Neuronal stem cell (in vitro differentiated cells): ENCODE results near the gene GCNT2.

Experiments
- DNase-seq: peaks from one replicate; pipeline ENCODE4 v3.0.0-alpha.2; 2013; ENCODE audit warnings: low spot score
- H2AFZ ChIP-seq: one replicate; pipeline ENCODE4 v1.6.1; 2013; ENCODE audit warnings: mild to moderate bottlenecking, low read length, inconsistent platforms
- H2AK5ac ChIP-seq: 2 replicates; pipeline ENCODE4 v1.6.1; 2013; ENCODE audit warnings: low read depth, mild to moderate bottlenecking, inconsistent platforms, low read length, moderate library complexity, mixed read lengths
- H2BK120ac ChIP-seq: 2 replicates; pipeline ENCODE4 v1.6.1; 2013; ENCODE audit warnings: low read depth, mild to moderate bottlenecking, inconsistent platforms, low read length, moderate library complexity, mixed read lengths
- H2BK12ac ChIP-seq: one replicate; pipeline ENCODE4 v1.6.1; 2013; ENCODE audit warnings: low read length, inconsistent platforms
- H2BK15ac ChIP-seq: 2 replicates; pipeline ENCODE4 v1.6.1; 2013; ENCODE audit warnings: mild to moderate bottlenecking, low read length, inconsistent platforms, mixed read lengths
- H2BK5ac ChIP-seq: one replicate; pipeline ENCODE4 v1.6.1; 2013; ENCODE audit warnings: inconsistent platforms, mild to moderate bottlenecking, low read length, moderate library complexity
- H3K14ac ChIP-seq: one replicate; pipeline ENCODE4 v1.6.1; 2013; ENCODE audit warnings: low read length, inconsistent platforms
- H3K18ac ChIP-seq: 2 replicates; pipeline ENCODE4 v1.6.1; 2013; ENCODE audit warnings: low read length, inconsistent platforms
- H3K23ac ChIP-seq: 2 replicates; pipeline ENCODE4 v1.6.1; 2013; ENCODE audit warnings: low read depth, mild to moderate bottlenecking, mixed read lengths, low read length, inconsistent platforms; ENCODE audit not compliant: poor library complexity
- H3K27ac ChIP-seq: replicated peaks from 3 replicates; pipeline ENCODE4 v1.5.1; 2013; ENCODE audit warnings: low read length, inconsistent platforms
- H3K27me3 ChIP-seq, 3 experiments: 2 replicates each; pipeline ENCODE4 v1.6.1; 2013; ENCODE audit warnings: low read length in 3 of 3, mild to moderate bottlenecking in 2 of 3, inconsistent platforms in 1 of 3, low read depth in 1 of 3, mixed read lengths in 1 of 3, moderate library complexity in 1 of 3; ENCODE audit not compliant: control insufficient read depth in 3 of 3, insufficient read depth in 3 of 3
- H3K36me3 ChIP-seq, 2 donors: replicated peaks in 1 of 2; 2 replicates each; pipeline ENCODE4 v1.6.1; 2013; ENCODE audit warnings: low read length in 2 of 2; ENCODE audit not compliant: control insufficient read depth in 2 of 2, insufficient read depth in 2 of 2
- H3K4ac ChIP-seq: 2 replicates; pipeline ENCODE4 v1.6.1; 2013; ENCODE audit warnings: inconsistent platforms, mild to moderate bottlenecking, low read length, moderate library complexity
- H3K4me1 ChIP-seq, 2 donors: 1 replicate in 1 of 2; 2 replicates in 1 of 2; pipeline ENCODE4 v1.6.1; 2013; ENCODE audit warnings: low read length in 2 of 2, low read depth in 1 of 2; ENCODE audit not compliant: control insufficient read depth in 2 of 2, insufficient read depth in 1 of 2
- H3K4me2 ChIP-seq: one replicate; pipeline ENCODE4 v1.6.1; 2013; ENCODE audit warnings: mild to moderate bottlenecking, low read length, inconsistent platforms; ENCODE audit not compliant: insufficient read depth, poor library complexity, severe bottlenecking
- H3K4me3 ChIP-seq, 2 donors: 2 replicates each; pipeline ENCODE4 v1.5.1; 2013; ENCODE audit warnings: low read length in 2 of 2, mild to moderate bottlenecking in 2 of 2, inconsistent platforms in 1 of 2, moderate library complexity in 1 of 2
- H3K79me1 ChIP-seq: one replicate; pipeline ENCODE4 v1.6.1; 2013; ENCODE audit warnings: low read depth, mild to moderate bottlenecking, inconsistent platforms, low read length, moderate library complexity
- H3K9ac ChIP-seq: one replicate; pipeline ENCODE4 v1.6.1; 2013; ENCODE audit warnings: mild to moderate bottlenecking, low read depth, low read length, inconsistent platforms; ENCODE audit not compliant: poor library complexity
- H3K9me3 ChIP-seq, 2 donors: replicated peaks in 1 of 2; 2 replicates each; pipeline versions ENCODE3 to v1.6.1; 2013; ENCODE audit warnings: low read length in 2 of 2, mild to moderate bottlenecking in 2 of 2, inconsistent platforms in 1 of 2, low read depth in 1 of 2, mixed read lengths in 1 of 2, moderate library complexity in 1 of 2; ENCODE audit not compliant: control insufficient read depth in 2 of 2, insufficient read depth in 1 of 2
- H4K8ac ChIP-seq: one replicate; pipeline ENCODE4 v1.6.1; 2013; ENCODE audit warnings: low read depth, mild to moderate bottlenecking, inconsistent platforms, low read length, moderate library complexity
- H4K91ac ChIP-seq: one replicate; pipeline ENCODE4 v1.6.1; 2013; ENCODE audit warnings: low read length, low read depth, mild to moderate bottlenecking, inconsistent platforms; ENCODE audit not compliant: poor library complexity
- WGBS, 2 donors: extraction: QIAGEN DNeasy Blood & Tissue Kit; methylation state at CpG; one replicate each; pipeline ENCODE4 v1.1.7; 2013; ENCODE audit warnings: missing lambda C conversion rate in 2 of 2, mixed read lengths in 1 of 2; ENCODE audit not compliant: insufficient read length in 2 of 2, insufficient replicate concordance in 1 of 2; ENCODE audit errors: extremely low coverage in 2 of 2; 5-methylcytosine and 5-hydroxymethylcytosine counted together

The GCNT2 gene

GRCh38 chr6:10479939-10480700 is 41.0 kb upstream of the GCNT2 start:
- DNase-seq, result no peak
- H2BK120ac ChIP-seq, result no peak overlapping the region
- no peak overlapping the region for H2AFZ ChIP-seq
- no peak overlapping the region for H3K4ac ChIP-seq
- no peaks in the 10 kb centered on the region for H3K4me1 ChIP-seq
- no peak overlapping the region for H4K8ac ChIP-seq
- peaks cover 2 to 3% of the 10 kb centered on the region in 2 donors for H3K9me3 ChIP-seq
- no peak overlapping the region for H3K9ac ChIP-seq
- no peak overlapping the region for H4K91ac ChIP-seq
- no peak overlapping the region for H3K27ac ChIP-seq
- no peak overlapping the region for H3K18ac ChIP-seq
- H3K23ac ChIP-seq, result no peak overlapping the region
- no peaks in the 10 kb centered on the region for H3K79me1 ChIP-seq
- H2AK5ac ChIP-seq, result no peak overlapping the region
- no peak overlapping the region for H3K4me2 ChIP-seq
- H3K4me3 ChIP-seq, result no peak overlapping the region
- WGBS, 2 donors, result no CpG with 5 or more reads among the region's 7 CpGs
- H2BK12ac ChIP-seq, result no peak overlapping the region
- H2BK5ac ChIP-seq, result no peak overlapping the region
- H3K14ac ChIP-seq, result no peak overlapping the region
- no peak overlapping the region for H2BK15ac ChIP-seq
- H3K27me3 ChIP-seq, result no peaks in the 10 kb centered on the region
- H3K36me3 ChIP-seq, result no peaks in the 10 kb centered on the region

- H2BK120ac ChIP-seq, result no peak overlapping the region
- H3K4me1 ChIP-seq, result no peaks in the 10 kb centered on the region
- no peak overlapping the region for H3K4me2 ChIP-seq
- H3K4ac ChIP-seq, result no peak overlapping the region
- no peak overlapping the region for H4K8ac ChIP-seq
- H3K18ac ChIP-seq, result no peak overlapping the region
- DNase-seq, result no peak
- no peak overlapping the region for H2AK5ac ChIP-seq
- no peak overlapping the region for H2BK12ac ChIP-seq
- no peak overlapping the region for H3K4me3 ChIP-seq
- H3K27me3 ChIP-seq, result no peaks in the 10 kb centered on the region
- no CpG with 5 or more reads among the region's 1 CpG for WGBS, 2 donors
- H3K23ac ChIP-seq, result no peak overlapping the region
- no peak overlapping the region for H3K9ac ChIP-seq
- no peak overlapping the region for H4K91ac ChIP-seq
- H2BK15ac ChIP-seq, result no peak overlapping the region
- H2AFZ ChIP-seq, result no peak overlapping the region
- no peak overlapping the region for H3K14ac ChIP-seq
- no peak overlapping the region for H3K27ac ChIP-seq
- H3K9me3 ChIP-seq, result peaks cover 2% of the 10 kb centered on the region in 2 donors
- H3K36me3 ChIP-seq, result no peaks in the 10 kb centered on the region
- H2BK5ac ChIP-seq, result no peak overlapping the region
- no peaks in the 10 kb centered on the region for H3K79me1 ChIP-seq
Observed at GRCh38 chr6:10481101-10481500, 40.0 kb upstream of the GCNT2 start.

- Histone ChIP-seq H2BK15ac (no peak overlapping the region), H4K8ac (no peak overlapping the region), H3K4me3 (no peak overlapping the region), H3K9ac (peak overlapping the region; percentile 24), H3K79me1 (no peaks in the 10 kb centered on the region), H4K91ac (no peak overlapping the region), H2BK5ac (no peak overlapping the region), H3K4me1 (no peaks in the 10 kb centered on the region), H3K4ac (no peak overlapping the region), H2AFZ (no peak overlapping the region), H3K36me3 (no peaks in the 10 kb centered on the region), H3K14ac (no peak overlapping the region), H2AK5ac (no peak overlapping the region), H3K27ac (no peak overlapping the region), H3K4me2 (no peak overlapping the region), H3K23ac (no peak overlapping the region), H2BK12ac (no peak overlapping the region), H3K9me3 (peaks cover 0 to 2% of the 10 kb centered on the region in 2 donors), H2BK120ac (no peak overlapping the region), H3K18ac (no peak overlapping the region), H3K27me3 (peaks cover 0 to 7% (median 0%) of the 10 kb centered on the region in 3 experiments)
- no peak for DNase-seq
- no CpG with 5 or more reads among the region's 46 CpGs for WGBS, 2 donors
Observed at GRCh38 chr6:10482636-10483257, 38.4 kb upstream of the GCNT2 start.

GRCh38 chr6:10484912-10485311 is 36.2 kb upstream of the GCNT2 start:
- Histone ChIP-seq H3K4ac (no peak overlapping the region), H2BK12ac (no peak overlapping the region), H3K4me2 (no peak overlapping the region), H2AK5ac (no peak overlapping the region), H2BK5ac (no peak overlapping the region), H3K23ac (no peak overlapping the region), H3K79me1 (no peaks in the 10 kb centered on the region), H2BK15ac (no peak overlapping the region), H4K8ac (no peak overlapping the region), H4K91ac (no peak overlapping the region), H3K36me3 (no peaks in the 10 kb centered on the region), H2AFZ (no peak overlapping the region), H3K27me3 (peaks cover 0 to 24% (median 0%) of the 10 kb centered on the region in 3 experiments), H3K18ac (no peak overlapping the region), H3K9ac (no peak overlapping the region), H3K14ac (no peak overlapping the region), H3K27ac (no peak overlapping the region), H2BK120ac (no peak overlapping the region), H3K4me1 (no peaks in the 10 kb centered on the region), H3K4me3 (no peak overlapping the region), H3K9me3 (peaks cover 0 to 2% of the 10 kb centered on the region in 2 donors)
- no peak for DNase-seq
- WGBS, 2 donors, result no CpG with 5 or more reads among the region's 3 CpGs
